Colonic mucosa (tissue), 4 donors: ENCODE data around the gene SPINK5. TPM values are rescaled to one million over a fixed set of nuclear protein-coding genes. Genes with fewer than 3 reads are reported as not detected.

Experiments
- DNase-seq: peaks from one replicate; pipeline ENCODE4 v3.0.0-alpha.2; 2020
- H3K27ac ChIP-seq: fragments of 200-600 bp; one replicate; pipeline ENCODE4 v1.8.0; 2021
- H3K27me3 ChIP-seq: fragments of 200-600 bp; one replicate; pipeline ENCODE4 v1.8.0; 2021
- H3K36me3 ChIP-seq: fragments of 200-600 bp; one replicate; pipeline ENCODE4 v1.8.0; 2021
- H3K4me1 ChIP-seq: fragments of 200-600 bp; one replicate; pipeline ENCODE4 v1.8.0; 2021; ENCODE audit warnings: mild to moderate bottlenecking
- H3K4me3 ChIP-seq: fragments of 200-600 bp; one replicate; pipeline ENCODE4 v1.8.0; 2021
- H3K9ac ChIP-seq, 2 donors: one replicate each; pipeline ENCODE4 v1.7.0; 2013; ENCODE audit warnings: control low read depth in 2 of 2, low read depth in 2 of 2, low read length in 2 of 2
- H3K9me3 ChIP-seq: fragments of 200-600 bp; one replicate; pipeline ENCODE4 v1.8.0; 2021
- intact Hi-C: fragments of 100-400 bp; cut with DNase I; formaldehyde crosslinking; loops from one replicate; pipeline ENCODE4 v1.14.1; 2022
- total RNA-seq, 2 donors: library from RNA; stranded (reverse); fragmentation: NEBNext Ultra II Directional in 1 of 2; extraction: Animal tissue kit (Norgen Biotek cat#: 25700) in 1 of 2; gene quantifications; one replicate each; pipeline ENCODE4 v1.2.1, GENCODE V29; 2021
- TF ChIP-seq, protein P1 (sequence below): fragments of 200-600 bp; IDR thresholded peaks from one replicate; pipeline ENCODE4 v1.8.0; 2022; ENCODE audit warnings: antibody characterized with exemption, mild to moderate bottlenecking
- donor health status: healthy.
- donor health status: DM: no; HTN: no; CAD: no.
- donor health status: DM: no; HTN: no; CAD: no.

SPINK5 gene
- total RNA-seq, 2 donors from 2014 or later = 25.6 to 29.0 TPM

DNA sequence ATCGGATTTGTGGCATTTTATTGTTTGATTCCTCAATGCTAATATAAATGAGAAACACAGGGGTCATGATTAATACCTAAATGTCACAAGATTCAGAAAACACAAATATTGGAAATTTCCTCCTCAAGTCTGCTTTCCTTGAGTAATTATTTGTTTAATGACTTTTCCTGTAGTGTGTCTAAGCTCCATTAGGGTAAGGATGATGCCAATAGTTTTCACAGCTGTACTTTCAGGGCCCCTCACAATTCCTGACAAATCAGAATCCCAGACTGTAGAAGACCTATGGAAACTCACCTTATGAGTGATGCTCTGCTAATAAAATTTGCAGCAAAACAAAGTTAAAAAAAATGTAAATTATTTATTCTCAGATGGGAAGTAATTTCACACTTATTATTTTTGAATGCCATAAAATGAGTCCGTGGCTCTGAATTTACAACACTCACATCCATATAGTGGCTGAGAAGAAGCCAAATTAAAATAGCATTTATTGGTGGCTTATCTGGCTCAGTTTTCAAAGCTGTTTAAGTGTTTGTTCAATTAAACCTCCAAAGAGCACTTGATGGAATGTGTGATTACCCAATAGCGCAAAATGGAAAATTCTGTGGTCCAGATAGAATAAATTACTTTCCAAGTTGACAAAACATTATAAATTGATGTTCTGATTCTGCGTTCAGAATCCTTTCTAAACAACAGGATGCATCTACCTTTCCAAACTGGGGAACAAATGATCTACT, 102.9 kb downstream of the SPINK5 start:
- H3K9ac ChIP-seq = no peak overlapping the region
- TF ChIP-seq, protein P1, sequence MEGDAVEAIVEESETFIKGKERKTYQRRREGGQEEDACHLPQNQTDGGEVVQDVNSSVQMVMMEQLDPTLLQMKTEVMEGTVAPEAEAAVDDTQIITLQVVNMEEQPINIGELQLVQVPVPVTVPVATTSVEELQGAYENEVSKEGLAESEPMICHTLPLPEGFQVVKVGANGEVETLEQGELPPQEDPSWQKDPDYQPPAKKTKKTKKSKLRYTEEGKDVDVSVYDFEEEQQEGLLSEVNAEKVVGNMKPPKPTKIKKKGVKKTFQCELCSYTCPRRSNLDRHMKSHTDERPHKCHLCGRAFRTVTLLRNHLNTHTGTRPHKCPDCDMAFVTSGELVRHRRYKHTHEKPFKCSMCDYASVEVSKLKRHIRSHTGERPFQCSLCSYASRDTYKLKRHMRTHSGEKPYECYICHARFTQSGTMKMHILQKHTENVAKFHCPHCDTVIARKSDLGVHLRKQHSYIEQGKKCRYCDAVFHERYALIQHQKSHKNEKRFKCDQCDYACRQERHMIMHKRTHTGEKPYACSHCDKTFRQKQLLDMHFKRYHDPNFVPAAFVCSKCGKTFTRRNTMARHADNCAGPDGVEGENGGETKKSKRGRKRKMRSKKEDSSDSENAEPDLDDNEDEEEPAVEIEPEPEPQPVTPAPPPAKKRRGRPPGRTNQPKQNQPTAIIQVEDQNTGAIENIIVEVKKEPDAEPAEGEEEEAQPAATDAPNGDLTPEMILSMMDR = no peak
- intact Hi-C loops = no loop called here
- no peak overlapping the region for H3K4me3 ChIP-seq
- H3K9me3 ChIP-seq = no peaks in the 10 kb centered on the region
- H3K4me1 ChIP-seq = no peaks in the 10 kb centered on the region
- DNase-seq = no peak
- H3K27me3 ChIP-seq = no peaks in the 10 kb centered on the region
- H3K36me3 ChIP-seq = no peaks in the 10 kb centered on the region
- no peak overlapping the region for H3K27ac ChIP-seq

DNA sequence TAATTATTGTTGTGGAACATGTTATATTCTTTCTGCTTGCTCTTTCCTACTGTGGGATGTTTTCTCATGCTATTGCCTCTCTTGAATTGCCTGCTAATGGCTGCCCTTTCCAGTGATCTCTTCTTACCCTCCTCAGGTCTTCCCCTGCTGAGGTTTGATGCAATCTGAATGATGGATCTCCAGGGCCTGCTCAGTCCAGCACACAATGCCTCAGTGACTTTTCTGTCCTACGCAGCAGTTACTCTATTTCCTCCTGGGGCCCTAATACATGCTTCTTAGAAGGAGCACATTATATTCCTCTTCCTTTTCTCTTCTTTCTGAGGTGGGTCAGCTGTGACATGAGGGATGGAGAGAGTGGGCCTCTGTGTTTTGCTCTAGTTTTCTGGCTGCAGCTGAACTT, 104.5 kb downstream of the SPINK5 start, which contains the start of gene SPINK14:
Gene SPINK14, plus strand, starts transcription at position 301 of the 400 bp plus-strand sequence. CDS start 1,187 bp downstream, outside the sequence.
- Histone ChIP-seq H3K36me3 (no peaks in the 10 kb centered on the region), H3K27ac (no peak within 1 kb of the TSS), H3K9me3 (no peaks in the 10 kb centered on the region), H3K4me1 (no peaks in the 10 kb centered on the region), H3K4me3 (no peak within 1 kb of the TSS), H3K9ac (no peak within 1 kb of the TSS), H3K27me3 (no peaks in the 10 kb centered on the region)
- intact Hi-C loops = no loop called here
- DNase-seq = no peak
- TF ChIP-seq, protein P1 = no peak

DNA sequence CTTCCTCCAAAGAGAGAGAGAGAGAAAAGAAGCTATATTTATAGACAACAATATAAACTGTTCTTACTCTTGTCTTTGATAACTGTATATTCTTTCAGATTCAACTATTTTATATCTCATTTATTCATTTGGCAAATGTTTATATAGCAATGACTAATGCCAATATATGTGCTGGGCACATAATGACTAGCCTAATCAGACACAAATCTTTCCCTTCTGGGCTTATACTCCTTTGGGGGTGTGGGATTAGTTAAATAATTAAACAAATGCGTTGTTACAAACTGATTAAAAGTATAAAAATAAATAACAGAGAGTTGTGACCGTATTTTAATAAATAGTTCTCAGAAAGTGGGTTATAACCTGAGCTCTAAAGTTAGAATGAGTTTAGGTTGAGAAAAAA, 108.6 kb downstream of the SPINK5 start:
- H3K9me3 ChIP-seq = no peaks in the 10 kb centered on the region
- intact Hi-C loops = loop anchor here (10.0 kb wide), 2 partner anchors 202 to 272 kb away; no protein-coding TSS in a partner anchor
- H3K9ac ChIP-seq = no peak overlapping the region
- H3K27me3 ChIP-seq = no peaks in the 10 kb centered on the region
- no peak overlapping the region for H3K27ac ChIP-seq
- DNase-seq = no peak
- no peaks in the 10 kb centered on the region for H3K4me1 ChIP-seq
- TF ChIP-seq, protein P1 = no peak
- no peaks in the 10 kb centered on the region for H3K36me3 ChIP-seq
- H3K4me3 ChIP-seq = no peak overlapping the region

DNA sequence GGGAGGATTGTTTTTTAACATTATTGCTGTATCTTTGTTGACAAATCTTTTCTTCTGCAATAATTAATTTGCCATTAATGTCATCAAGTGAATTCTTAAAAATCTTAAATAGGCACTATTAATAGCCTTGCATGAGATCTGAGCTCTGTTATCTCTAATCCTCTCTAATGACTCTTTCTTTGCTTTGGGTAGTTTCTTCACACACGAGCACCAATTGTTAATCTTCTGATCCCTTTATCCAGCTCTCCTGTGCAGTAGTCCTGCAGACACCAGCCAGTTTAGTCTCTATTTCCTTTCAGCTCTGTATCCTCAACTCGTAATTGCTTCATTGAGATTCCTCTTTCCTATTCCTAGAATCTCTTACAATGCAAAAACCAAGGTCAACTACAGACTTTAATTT, 112.7 kb downstream of the SPINK5 start:
- Histone ChIP-seq H3K9ac (no peak overlapping the region), H3K4me3 (no peak overlapping the region), H3K27ac (no peak overlapping the region), H3K4me1 (no peaks in the 10 kb centered on the region), H3K36me3 (no peaks in the 10 kb centered on the region), H3K9me3 (no peaks in the 10 kb centered on the region), H3K27me3 (no peaks in the 10 kb centered on the region)
- intact Hi-C loops = loop anchor here (10.0 kb wide), 2 partner anchors 198 to 268 kb away; no protein-coding TSS in a partner anchor
- TF ChIP-seq, protein P1 = no peak
- no peak for DNase-seq

DNA sequence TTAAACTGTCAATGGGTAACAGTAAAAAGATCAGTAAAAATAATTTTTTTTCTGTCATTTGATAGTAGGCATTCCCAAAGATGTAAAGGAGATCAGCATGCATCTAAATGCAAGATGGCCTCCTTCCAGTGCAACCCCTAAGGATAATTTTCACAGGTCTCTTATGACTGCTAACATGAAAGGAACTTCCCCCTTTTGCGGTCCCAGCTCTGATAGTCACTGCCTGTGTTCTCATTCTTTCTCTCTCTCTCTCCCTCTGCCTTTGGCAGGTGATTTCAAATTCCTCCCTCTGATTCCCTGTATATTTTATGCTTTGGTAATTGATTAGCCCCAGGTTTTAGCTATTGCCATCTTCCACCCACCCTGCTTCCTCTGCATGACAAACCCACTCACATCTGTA, 113.4 kb downstream of the SPINK5 start:
- DNase-seq = no peak
- no peak overlapping the region for H3K27ac ChIP-seq
- no peaks in the 10 kb centered on the region for H3K9me3 ChIP-seq
- H3K36me3 ChIP-seq = no peaks in the 10 kb centered on the region
- H3K9ac ChIP-seq = no peak overlapping the region
- H3K4me3 ChIP-seq = no peak overlapping the region
- no peaks in the 10 kb centered on the region for H3K27me3 ChIP-seq
- intact Hi-C loops = loop anchor here (10.0 kb wide), 2 partner anchors 198 to 268 kb away; no protein-coding TSS in a partner anchor
- H3K4me1 ChIP-seq = no peaks in the 10 kb centered on the region
- TF ChIP-seq, protein P1 = no peak
